ENCODE data around the gene GIPC1. TPM values are rescaled to one million over a fixed set of nuclear protein-coding genes. Genes with fewer than 3 reads are reported as not detected.
A peak's percentile ranks its signal among the peaks of the same experiment; 100 is the strongest.

GIPC1 gene
- total RNA-seq, 1 experiment from 2014 or later = 205 TPM

DNA sequence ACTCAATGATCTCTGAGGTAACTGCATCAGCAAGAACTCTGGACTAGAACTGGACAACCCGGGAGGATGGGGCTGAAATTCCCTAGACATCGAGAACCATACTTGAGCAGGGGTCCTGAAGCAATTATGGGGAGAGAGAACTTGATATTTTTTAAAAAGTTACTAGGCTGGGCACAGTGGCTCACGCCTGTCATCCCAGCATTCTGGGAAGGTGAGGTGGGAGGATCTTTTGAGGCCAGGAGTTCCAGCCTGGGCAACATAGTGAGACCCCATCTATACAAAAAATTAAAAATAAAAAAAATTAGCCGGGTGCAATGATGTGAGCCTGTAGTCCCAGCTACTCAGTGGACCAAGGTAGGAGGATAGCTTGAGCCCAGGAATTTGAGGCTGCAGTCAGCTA is 24.6 kb upstream of the GIPC1 start:
- Histone ChIP-seq H3K4me1 (replicated peaks; ENCODE audit: insufficient read depth) (peaks cover 34% of the 10 kb centered on the region), H3K79me2 (ENCODE audit: low read depth) (peaks cover 26% of the 10 kb centered on the region), H3K27ac (peak overlapping the region; percentile 86), H3K9me2 (ENCODE audit: insufficient read depth) (no peaks in the 10 kb centered on the region), H3K27me3 (ENCODE audit: insufficient read depth, low read depth) (no peaks in the 10 kb centered on the region), H3K9me3 (ENCODE audit: insufficient read depth, low read depth) (no peaks in the 10 kb centered on the region), H4K20me1 (ENCODE audit: insufficient read depth) (peaks cover 20% of the 10 kb centered on the region), H3K4me3 (no peak overlapping the region), H2AFZ (no peak overlapping the region), H3K36me3 (ENCODE audit: low read depth) (peaks cover 16% of the 10 kb centered on the region), H3F3A (ENCODE audit: insufficient read depth, low read depth) (peaks cover 40% of the 10 kb centered on the region), H3K4me2 (peak overlapping the region; percentile 79)
- TF ChIP-seq, protein P1, sequence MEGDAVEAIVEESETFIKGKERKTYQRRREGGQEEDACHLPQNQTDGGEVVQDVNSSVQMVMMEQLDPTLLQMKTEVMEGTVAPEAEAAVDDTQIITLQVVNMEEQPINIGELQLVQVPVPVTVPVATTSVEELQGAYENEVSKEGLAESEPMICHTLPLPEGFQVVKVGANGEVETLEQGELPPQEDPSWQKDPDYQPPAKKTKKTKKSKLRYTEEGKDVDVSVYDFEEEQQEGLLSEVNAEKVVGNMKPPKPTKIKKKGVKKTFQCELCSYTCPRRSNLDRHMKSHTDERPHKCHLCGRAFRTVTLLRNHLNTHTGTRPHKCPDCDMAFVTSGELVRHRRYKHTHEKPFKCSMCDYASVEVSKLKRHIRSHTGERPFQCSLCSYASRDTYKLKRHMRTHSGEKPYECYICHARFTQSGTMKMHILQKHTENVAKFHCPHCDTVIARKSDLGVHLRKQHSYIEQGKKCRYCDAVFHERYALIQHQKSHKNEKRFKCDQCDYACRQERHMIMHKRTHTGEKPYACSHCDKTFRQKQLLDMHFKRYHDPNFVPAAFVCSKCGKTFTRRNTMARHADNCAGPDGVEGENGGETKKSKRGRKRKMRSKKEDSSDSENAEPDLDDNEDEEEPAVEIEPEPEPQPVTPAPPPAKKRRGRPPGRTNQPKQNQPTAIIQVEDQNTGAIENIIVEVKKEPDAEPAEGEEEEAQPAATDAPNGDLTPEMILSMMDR (conservative IDR thresholded peaks at IDR 0.05) = no peak
- no peak for DNase-seq
- no TSS peak for BruUV-seq (replicated peaks)
- intact Hi-C loops (cut with micrococcal nuclease; ENCODE audit: unreplicated experiment) = no loop called here
- POLR2A ChIA-PET (ENCODE audit: unreplicated experiment) = interaction anchor here (0.5 kb wide), 1 partner anchor 390 kb away, joined by 3 read pairs; no protein-coding TSS in a partner anchor
- CTCF ChIA-PET = no interaction called here

DNA sequence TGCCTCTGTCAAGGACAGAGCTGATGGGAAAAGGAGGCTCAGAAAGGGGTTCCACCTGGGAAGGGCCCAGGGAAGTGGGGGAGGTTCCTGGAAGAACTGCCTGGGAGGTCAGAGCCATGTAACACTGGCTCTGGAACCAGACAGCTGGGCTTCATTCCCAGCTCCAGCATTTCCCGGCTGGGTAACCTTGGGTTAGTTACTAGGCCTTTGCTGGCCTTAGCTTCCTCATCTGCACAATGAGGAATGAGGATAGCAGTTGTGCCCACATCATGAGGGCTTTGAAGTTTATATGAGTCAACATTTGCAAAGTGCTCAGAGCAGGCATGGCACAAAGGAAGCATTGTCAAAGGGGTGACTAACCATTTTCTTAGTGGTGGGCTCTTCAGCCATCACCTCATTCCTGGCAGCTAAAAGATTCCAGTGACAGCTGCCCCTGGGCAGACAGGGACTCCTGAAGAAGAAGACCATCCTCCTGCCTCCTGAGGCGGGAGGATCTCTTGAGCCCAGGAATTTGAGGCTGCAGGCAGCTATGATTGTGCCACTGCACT is 24.0 kb upstream of the GIPC1 start:
- H3K4me1 ChIP-seq (replicated peaks; ENCODE audit: insufficient read depth) = peaks cover 40% of the 10 kb centered on the region
- peak; percentile 46 to 98 for DNase-seq
- H4K20me1 ChIP-seq (ENCODE audit: insufficient read depth) = peaks cover 26% of the 10 kb centered on the region
- no peaks in the 10 kb centered on the region for H3K9me3 ChIP-seq (ENCODE audit: insufficient read depth, low read depth)
- BruUV-seq (replicated peaks) = no TSS peak
- H3K27ac ChIP-seq = peak overlapping the region; percentile 86
- H3K27me3 ChIP-seq (ENCODE audit: insufficient read depth, low read depth) = no peaks in the 10 kb centered on the region
- peaks cover 32% of the 10 kb centered on the region for H3K79me2 ChIP-seq (ENCODE audit: low read depth)
- H2AFZ ChIP-seq = peak overlapping the region; percentile 0; the same call in 1 of the 2 replicates
- TF ChIP-seq EZH2 (IDR thresholded peaks at IDR 0.05; ENCODE audit: low read depth) = no peak
- TF ChIP-seq, protein P1 (conservative IDR thresholded peaks at IDR 0.05) = no peak
- peaks cover 46% of the 10 kb centered on the region for H3F3A ChIP-seq (ENCODE audit: insufficient read depth, low read depth)
- POLR2A ChIA-PET (ENCODE audit: unreplicated experiment) = interaction anchor here (0.5 to 0.7 kb wide), 3 partner anchors 17 to 389 kb away, joined by 3 read pairs; no protein-coding TSS in a partner anchor
- no peak overlapping the region for H3K4me3 ChIP-seq
- CTCF ChIA-PET = interaction anchor here (0.6 kb wide), 1 partner anchor 22 kb away, joined by 3 read pairs; no protein-coding TSS in a partner anchor
- no peaks in the 10 kb centered on the region for H3K9me2 ChIP-seq (ENCODE audit: insufficient read depth)
- H3K4me2 ChIP-seq = peak overlapping the region; percentile 79
- intact Hi-C loops (cut with micrococcal nuclease; ENCODE audit: unreplicated experiment) = loop anchor here (5.0 to 10.0 kb wide), 2 partner anchors 43 to 385 kb away; partner anchors contain the start of genes ASF1B and PTGER1
- H3K36me3 ChIP-seq (ENCODE audit: low read depth) = peaks cover 22% of the 10 kb centered on the region

GRCh38 chr19:14519245-14519859 is 23.4 kb upstream of the GIPC1 start:
- no peaks in the 10 kb centered on the region for H3K9me3 ChIP-seq (ENCODE audit: insufficient read depth, low read depth)

More at GRCh38 chr19:14519245-14519859, 23.4 kb upstream of the GIPC1 start:
- H3K27me3 ChIP-seq (ENCODE audit: insufficient read depth, low read depth) = no peaks in the 10 kb centered on the region
- H3K79me2 ChIP-seq (ENCODE audit: low read depth) = peaks cover 38% of the 10 kb centered on the region
- no TSS peak for BruUV-seq (replicated peaks)
- H3K4me1 ChIP-seq (replicated peaks; ENCODE audit: insufficient read depth) = peaks cover 46% of the 10 kb centered on the region
- no peaks in the 10 kb centered on the region for H3K9me2 ChIP-seq (ENCODE audit: insufficient read depth)
- CTCF ChIA-PET = interaction anchor here (0.6 kb wide), 1 partner anchor 22 kb away, joined by 3 read pairs; no protein-coding TSS in a partner anchor
- H3K4me3 ChIP-seq = peak overlapping the region; percentile 52; the same call in 1 of the 2 replicates
- H2AFZ ChIP-seq = peak overlapping the region; percentile 80; the same call in 1 of the 2 replicates
- POLR2A ChIA-PET (ENCODE audit: unreplicated experiment) = interaction anchor here (0.6 to 1.7 kb wide), 3 partner anchors 14 to 24 kb away, joined by 3 to 14 read pairs (median 3); no protein-coding TSS in a partner anchor
- H3K27ac ChIP-seq = peak overlapping the region; percentile 86
- TF ChIP-seq, protein P1 (conservative IDR thresholded peaks at IDR 0.05) = no peak
- TF ChIP-seq EZH2 (IDR thresholded peaks at IDR 0.05; ENCODE audit: low read depth) = no peak
- DNase-seq = no peak
- peaks cover 52% of the 10 kb centered on the region for H3F3A ChIP-seq (ENCODE audit: insufficient read depth, low read depth)
- intact Hi-C loops (cut with micrococcal nuclease; ENCODE audit: unreplicated experiment) = loop anchor here (5.0 to 10.0 kb wide), 2 partner anchors 42 to 385 kb away; partner anchors contain the start of genes ASF1B and PTGER1
- H4K20me1 ChIP-seq (ENCODE audit: insufficient read depth) = peaks cover 31% of the 10 kb centered on the region
- H3K4me2 ChIP-seq = peak overlapping the region; percentile 79
- H3K36me3 ChIP-seq (ENCODE audit: low read depth) = peaks cover 28% of the 10 kb centered on the region

All from PC-9 (cell line).